Posterior cingulate gyrus (tissue), 11 donors: Measurements from ENCODE around the gene DMRT3.
"Not testable (repeated sequence)": the region's sequence is repeated elsewhere in the genome, so short reads cannot be mapped to it uniquely, and the experiment has no call there.

Source experiments
- DNase-seq, 10 donors: peaks; one replicate each; pipeline versions ENCODE4 v3.0.0 to v3.0.0-alpha.2; 2020 to 2021; ENCODE audit warnings: mixed read lengths in 3 of 10
- intact Hi-C: fragments of 100-400 bp; cut with DNase I; formaldehyde crosslinking; loops from one replicate; pipeline ENCODE4 v1.15.1; 2023

The DMRT3 gene

GRCh38 chr9:998299-999110, 22.1 kb downstream of the DMRT3 start:
- DNase-seq, intact Hi-C loops: not testable (repeated sequence)

GRCh38 chr9:1001838-1002237, 25.4 kb downstream of the DMRT3 start:
- no peak for DNase-seq

GRCh38 chr9:1002678-1003077, 26.2 kb downstream of the DMRT3 start:
- intact Hi-C loops = no loop called here
- DNase-seq = no peak

More at GRCh38 chr9:1001838-1002237, 25.4 kb downstream of the DMRT3 start:
- intact Hi-C loops = no loop called here

GRCh38 chr9:1005043-1005667, 28.7 kb downstream of the DMRT3 start:
- intact Hi-C loops = loop anchor here (5.0 kb wide), 1 partner anchor 398 kb away; no protein-coding TSS in a partner anchor
- DNase-seq = peak in 2 of 10 donors; percentile 9 to 29

GRCh38 chr9:1007312-1007711, 30.9 kb downstream of the DMRT3 start:
- intact Hi-C loops = loop anchor here (5.0 kb wide), 1 partner anchor 400 kb away; no protein-coding TSS in a partner anchor
- DNase-seq = no peak

GRCh38 chr9:1008216-1008615, 31.8 kb downstream of the DMRT3 start:
- intact Hi-C loops = loop anchor here (5.0 kb wide), 1 partner anchor 401 kb away; no protein-coding TSS in a partner anchor

GRCh38 chr9:1009101-1009707, 32.7 kb downstream of the DMRT3 start:
- peak; percentile 67 to 97 (median 90) for DNase-seq
- intact Hi-C loops = loop anchor here (5.0 kb wide), 1 partner anchor 402 kb away; no protein-coding TSS in a partner anchor

More at GRCh38 chr9:1008216-1008615, 31.8 kb downstream of the DMRT3 start:
- no peak for DNase-seq

- no peak for DNase-seq
- intact Hi-C loops = no loop called here
These were observed 36.6 kb downstream of the DMRT3 start for GRCh38 chr9:1013021-1013420.

GRCh38 chr9:1014225-1014624, 37.8 kb downstream of the DMRT3 start:
- no peak for DNase-seq
- intact Hi-C loops = no loop called here

GRCh38 chr9:1014640-1015039, 38.2 kb downstream of the DMRT3 start:
- intact Hi-C loops = no loop called here
- DNase-seq = no peak

GRCh38 chr9:1018121-1018520, 41.7 kb downstream of the DMRT3 start:
- DNase-seq = no peak
- intact Hi-C loops = no loop called here

- intact Hi-C loops = no loop called here
- DNase-seq = no peak
These were observed 47.7 kb downstream of the DMRT3 start for GRCh38 chr9:1024112-1024511.

GRCh38 chr9:1025131-1025530, 48.7 kb downstream of the DMRT3 start:
- no peak for DNase-seq
- intact Hi-C loops = no loop called here

- intact Hi-C loops = no loop called here
- no peak for DNase-seq
These were observed 49.8 kb downstream of the DMRT3 start for GRCh38 chr9:1026219-1026618.

- intact Hi-C loops = no loop called here
- peak in 1 of 10 donors; percentile 10 for DNase-seq
These were observed 52.2 kb downstream of the DMRT3 start for GRCh38 chr9:1028501-1029190.

GRCh38 chr9:1031951-1032601, 55.6 kb downstream of the DMRT3 start:
- intact Hi-C loops = no loop called here
- no peak for DNase-seq

- DNase-seq = no peak
- intact Hi-C loops = no loop called here
These were observed 57.8 kb downstream of the DMRT3 start for GRCh38 chr9:1034271-1034670.

- DNase-seq = no peak
- intact Hi-C loops = no loop called here
These were observed 63.1 kb downstream of the DMRT3 start for GRCh38 chr9:1039589-1039988.
